Measurements from ENCODE around the gene ARMH1. TPM values are rescaled to one million over a fixed set of nuclear protein-coding genes. Genes with fewer than 3 reads are reported as not detected.

The ARMH1 gene
- total RNA-seq, 1 donor from 2014 or later: 3.0 TPM

DNA sequence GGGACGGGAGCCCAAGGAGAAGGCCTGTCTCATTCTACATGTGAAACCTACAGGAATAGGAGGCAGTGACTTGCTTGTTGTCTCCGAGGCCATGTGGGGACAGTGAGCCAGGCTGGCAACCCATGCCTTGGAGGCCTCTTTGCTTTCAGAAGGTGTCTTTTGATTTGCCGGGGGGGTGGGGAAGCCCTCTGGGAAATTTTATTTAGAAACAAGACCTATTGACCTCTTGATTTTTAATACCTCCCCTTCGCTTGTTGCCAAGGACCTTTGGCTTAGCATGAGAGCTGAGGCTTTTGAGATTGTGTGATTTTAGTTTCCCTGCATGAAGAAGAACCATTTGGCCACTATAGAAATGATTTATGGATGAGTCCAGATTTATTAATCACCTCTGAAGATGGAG lies 4.1 kb downstream of the ARMH1 start:
- TF ChIP-seq, protein P1, sequence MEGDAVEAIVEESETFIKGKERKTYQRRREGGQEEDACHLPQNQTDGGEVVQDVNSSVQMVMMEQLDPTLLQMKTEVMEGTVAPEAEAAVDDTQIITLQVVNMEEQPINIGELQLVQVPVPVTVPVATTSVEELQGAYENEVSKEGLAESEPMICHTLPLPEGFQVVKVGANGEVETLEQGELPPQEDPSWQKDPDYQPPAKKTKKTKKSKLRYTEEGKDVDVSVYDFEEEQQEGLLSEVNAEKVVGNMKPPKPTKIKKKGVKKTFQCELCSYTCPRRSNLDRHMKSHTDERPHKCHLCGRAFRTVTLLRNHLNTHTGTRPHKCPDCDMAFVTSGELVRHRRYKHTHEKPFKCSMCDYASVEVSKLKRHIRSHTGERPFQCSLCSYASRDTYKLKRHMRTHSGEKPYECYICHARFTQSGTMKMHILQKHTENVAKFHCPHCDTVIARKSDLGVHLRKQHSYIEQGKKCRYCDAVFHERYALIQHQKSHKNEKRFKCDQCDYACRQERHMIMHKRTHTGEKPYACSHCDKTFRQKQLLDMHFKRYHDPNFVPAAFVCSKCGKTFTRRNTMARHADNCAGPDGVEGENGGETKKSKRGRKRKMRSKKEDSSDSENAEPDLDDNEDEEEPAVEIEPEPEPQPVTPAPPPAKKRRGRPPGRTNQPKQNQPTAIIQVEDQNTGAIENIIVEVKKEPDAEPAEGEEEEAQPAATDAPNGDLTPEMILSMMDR (IDR thresholded peaks at IDR 0.05): no peak
- H3K9me3 Mint-ChIP-seq (ENCODE audit: unreplicated experiment): no peaks in the 10 kb centered on the region
- H3K36me3 Mint-ChIP-seq (ENCODE audit: unreplicated experiment): peaks cover 6% of the 10 kb centered on the region
- no peak overlapping the region for H3K4me3 Mint-ChIP-seq (ENCODE audit: unreplicated experiment)
- no peaks in the 10 kb centered on the region for H3K27me3 Mint-ChIP-seq (ENCODE audit: unreplicated experiment)
- peaks cover 10% of the 10 kb centered on the region for H3K4me1 Mint-ChIP-seq (ENCODE audit: unreplicated experiment)
- DNase-seq (ENCODE audit: extremely low spot score, unreplicated experiment): no peak
- H3K27ac Mint-ChIP-seq (ENCODE audit: unreplicated experiment): no peak overlapping the region

DNA sequence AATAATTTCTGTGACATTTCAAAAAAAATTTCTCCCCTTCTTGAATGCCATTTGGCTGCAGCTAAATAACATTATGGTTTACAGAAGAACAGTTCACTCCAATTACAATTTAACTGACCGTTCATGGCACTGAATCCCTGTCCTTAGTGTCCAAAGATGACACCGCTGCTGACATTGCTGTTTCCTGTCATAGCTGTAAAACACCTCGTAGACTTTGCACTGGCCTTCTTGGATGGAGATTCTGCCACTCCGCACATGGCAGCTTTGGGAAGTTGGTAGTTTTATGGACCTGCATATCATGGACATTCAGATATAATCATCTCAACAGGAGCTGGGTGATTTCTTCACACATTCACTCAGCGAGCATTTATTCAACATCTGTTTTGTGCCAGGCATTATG lies 5.0 kb downstream of the ARMH1 start:
- no peak overlapping the region for H3K27ac Mint-ChIP-seq (ENCODE audit: unreplicated experiment)
- TF ChIP-seq, protein P1 (IDR thresholded peaks at IDR 0.05): no peak
- H3K36me3 Mint-ChIP-seq (ENCODE audit: unreplicated experiment): peaks cover 6% of the 10 kb centered on the region
- H3K27me3 Mint-ChIP-seq (ENCODE audit: unreplicated experiment): no peaks in the 10 kb centered on the region
- H3K4me3 Mint-ChIP-seq (ENCODE audit: unreplicated experiment): no peak overlapping the region
- peaks cover 7% of the 10 kb centered on the region for H3K4me1 Mint-ChIP-seq (ENCODE audit: unreplicated experiment)
- no peaks in the 10 kb centered on the region for H3K9me3 Mint-ChIP-seq (ENCODE audit: unreplicated experiment)
- no peak for DNase-seq (ENCODE audit: extremely low spot score, unreplicated experiment)

DNA sequence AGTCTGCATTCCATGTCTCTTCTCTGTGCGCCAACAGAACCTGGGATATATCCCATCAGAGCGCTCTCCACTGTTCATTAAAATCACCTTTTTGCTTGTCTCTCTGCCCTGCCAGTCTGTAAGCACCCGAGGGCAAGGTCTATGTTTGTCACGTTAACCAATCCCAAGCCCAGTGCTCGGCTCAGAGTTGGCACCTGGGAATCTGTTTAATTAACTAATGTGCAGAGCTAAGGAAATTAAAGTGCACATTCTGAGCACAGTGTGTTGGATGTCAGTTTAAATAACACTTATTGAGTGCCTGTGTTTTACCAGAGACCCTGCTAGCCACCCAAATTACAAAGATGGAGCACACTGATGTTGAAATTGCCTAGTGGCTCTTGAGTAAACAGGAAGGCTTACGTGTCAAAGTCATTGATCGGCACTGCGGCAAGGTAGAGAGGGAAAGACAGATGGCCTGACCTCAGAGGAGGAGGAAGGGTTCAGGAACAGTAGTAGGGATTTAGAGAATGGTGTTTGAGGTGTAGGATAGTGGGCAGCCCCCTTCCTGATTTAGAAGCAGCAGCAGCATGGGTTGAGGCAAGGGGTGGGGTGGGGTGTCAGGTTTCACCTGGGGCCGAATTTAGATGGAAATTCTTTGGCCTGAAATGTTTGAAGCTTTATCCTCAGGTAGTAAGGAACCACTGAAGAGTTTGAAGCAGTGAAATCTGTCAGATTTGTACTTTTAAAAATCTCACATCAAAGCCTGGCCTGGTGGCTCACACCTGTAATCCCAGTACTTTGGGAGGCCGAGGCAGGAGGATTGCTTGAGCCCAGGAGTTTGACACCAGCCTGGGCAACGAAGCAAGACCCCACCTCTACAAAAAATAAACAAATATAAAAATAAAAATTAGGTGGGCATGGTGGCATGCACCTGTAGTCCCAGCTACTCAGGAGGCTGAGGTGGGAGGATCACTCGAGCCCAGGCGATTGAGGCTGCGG lies 7.7 kb downstream of the ARMH1 start:
- DNase-seq (ENCODE audit: extremely low spot score, unreplicated experiment): no peak
- H3K9me3 Mint-ChIP-seq (ENCODE audit: unreplicated experiment): no peaks in the 10 kb centered on the region
- no peak overlapping the region for H3K27ac Mint-ChIP-seq (ENCODE audit: unreplicated experiment)
- TF ChIP-seq, protein P1 (IDR thresholded peaks at IDR 0.05): no peak
- no peaks in the 10 kb centered on the region for H3K27me3 Mint-ChIP-seq (ENCODE audit: unreplicated experiment)
- H3K36me3 Mint-ChIP-seq (ENCODE audit: unreplicated experiment): peaks cover 6% of the 10 kb centered on the region
- H3K4me1 Mint-ChIP-seq (ENCODE audit: unreplicated experiment): no peaks in the 10 kb centered on the region
- no peak overlapping the region for H3K4me3 Mint-ChIP-seq (ENCODE audit: unreplicated experiment)

DNA sequence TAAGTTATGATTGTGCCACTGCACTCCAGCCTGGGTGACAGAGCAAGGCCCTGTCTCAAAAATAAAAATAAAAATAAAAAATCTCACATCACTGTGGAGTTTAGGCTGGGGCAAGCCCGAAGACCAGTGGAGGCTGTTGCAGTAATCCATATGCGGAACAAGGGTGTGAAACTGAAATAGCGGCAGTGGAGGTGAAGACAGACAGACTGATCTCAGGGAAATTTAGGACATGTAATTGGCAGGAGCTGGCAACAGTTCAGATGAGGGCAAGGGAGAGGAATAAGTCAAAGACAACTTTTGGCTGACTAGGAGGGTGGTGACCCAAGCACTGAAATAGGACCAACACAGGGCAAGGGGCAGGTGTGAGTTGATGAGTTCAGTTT lies 8.4 kb downstream of the ARMH1 start:
- TF ChIP-seq, protein P1 (IDR thresholded peaks at IDR 0.05): no peak
- H3K27me3 Mint-ChIP-seq (ENCODE audit: unreplicated experiment): no peaks in the 10 kb centered on the region

DNA sequence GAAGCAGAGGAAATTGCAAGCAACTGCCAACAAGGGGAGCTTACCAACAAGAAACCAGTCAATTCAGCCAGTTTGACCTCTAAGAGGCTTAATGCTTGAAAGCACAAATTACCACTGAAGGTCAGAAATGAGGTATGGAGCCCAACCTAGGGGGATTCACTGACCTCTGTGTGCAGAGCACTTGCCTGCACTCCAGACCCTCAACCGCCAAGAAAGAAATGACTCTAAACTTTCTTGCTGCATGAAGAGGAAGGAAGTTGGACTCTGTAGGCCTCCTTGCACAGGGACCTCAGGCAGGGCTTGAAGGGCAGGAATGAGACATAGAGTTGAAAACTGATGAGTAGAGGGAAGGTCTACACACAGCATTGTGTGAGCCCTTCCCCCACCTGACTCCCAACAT lies 10.0 kb downstream of the ARMH1 start:
- no peak overlapping the region for H3K4me3 Mint-ChIP-seq (ENCODE audit: unreplicated experiment)
- peaks cover 4% of the 10 kb centered on the region for H3K36me3 Mint-ChIP-seq (ENCODE audit: unreplicated experiment)
- no peaks in the 10 kb centered on the region for H3K9me3 Mint-ChIP-seq (ENCODE audit: unreplicated experiment)
- no peak for DNase-seq (ENCODE audit: extremely low spot score, unreplicated experiment)
- H3K27ac Mint-ChIP-seq (ENCODE audit: unreplicated experiment): no peak overlapping the region
- H3K4me1 Mint-ChIP-seq (ENCODE audit: unreplicated experiment): no peaks in the 10 kb centered on the region
- TF ChIP-seq, protein P1 (IDR thresholded peaks at IDR 0.05): no peak
- H3K27me3 Mint-ChIP-seq (ENCODE audit: unreplicated experiment): peaks cover 4% of the 10 kb centered on the region

More for the DNA sequence above, 8.4 kb downstream of the ARMH1 start:
- Mint-ChIP-seq H3K4me3 (ENCODE audit: unreplicated experiment) (no peak overlapping the region), H3K27ac (ENCODE audit: unreplicated experiment) (no peak overlapping the region), H3K9me3 (ENCODE audit: unreplicated experiment) (no peaks in the 10 kb centered on the region), H3K36me3 (ENCODE audit: unreplicated experiment) (peaks cover 6% of the 10 kb centered on the region), H3K4me1 (ENCODE audit: unreplicated experiment) (no peaks in the 10 kb centered on the region)
- no peak for DNase-seq (ENCODE audit: extremely low spot score, unreplicated experiment)
